ENCODE results near the gene SLC27A5. TPM values are rescaled to one million over a fixed set of nuclear protein-coding genes. Genes with fewer than 3 reads are reported as not detected.

The SLC27A5 gene
- total and polyA plus RNA-seq, 2 of the 13 experiments (the other 11 are each of a cell fraction or from before 2014, with no cell fraction given), result 30.3 to 40.2 TPM

GRCh38 chr19:58466089-58466759 lies 45.6 kb downstream of the SLC27A5 start (continued):
- TF ChIP-seq ZBED4 (CRISPR knock-in tag; IDR thresholded peaks at IDR 0.05; ENCODE audit: borderline replicate concordance) (no peak), BRD4 (CRISPR knock-in tag; IDR thresholded peaks at IDR 0.05) (no peak), BCL3 (CRISPR knock-in tag; IDR thresholded peaks at IDR 0.05) (no peak), TIGD3 (CRISPR knock-in tag; IDR thresholded peaks at IDR 0.05; ENCODE audit: borderline replicate concordance) (no peak), POGZ (CRISPR knock-in tag; IDR thresholded peaks at IDR 0.05) (peak; percentile 27; the same call in 1 of the 2 replicates), ZNF550 (CRISPR knock-in tag; IDR thresholded peaks at IDR 0.05; ENCODE audit: borderline replicate concordance) (no peak), NR1H2 (CRISPR knock-in tag; IDR thresholded peaks at IDR 0.05; ENCODE audit: borderline replicate concordance, low read depth) (no peak), SIN3B (IDR thresholded peaks at IDR 0.05; ENCODE audit: low read length) (no peak), PAWR (CRISPR knock-in tag; IDR thresholded peaks at IDR 0.05; ENCODE audit: borderline replicate concordance) (no peak), TBL1XR1 (IDR thresholded peaks at IDR 0.05; ENCODE audit: borderline replicate concordance, low read length, partially characterized antibody) (no peak), ZNF768 (CRISPR knock-in tag; IDR thresholded peaks at IDR 0.05) (peak; percentile 98), SMAD3 (CRISPR knock-in tag; IDR thresholded peaks at IDR 0.05) (no peak), ZNF460 (CRISPR knock-in tag; IDR thresholded peaks at IDR 0.05; ENCODE audit: borderline replicate concordance) (no peak), KDM1A (CRISPR knock-in tag; IDR thresholded peaks at IDR 0.05) (peak; percentile 66; the same call in 1 of the 2 replicates), MZF1 (CRISPR knock-in tag; IDR thresholded peaks at IDR 0.05; ENCODE audit: borderline replicate concordance) (no peak), TSC22D2 (CRISPR knock-in tag; IDR thresholded peaks at IDR 0.05; ENCODE audit: borderline replicate concordance) (no peak), RARG (CRISPR knock-in tag; IDR thresholded peaks at IDR 0.05; ENCODE audit: low read depth) (no peak), KLF9 (CRISPR knock-in tag; IDR thresholded peaks at IDR 0.05; ENCODE audit: low read depth) (no peak), MED13 (CRISPR knock-in tag; IDR thresholded peaks at IDR 0.05) (no peak), GZF1 (CRISPR knock-in tag; IDR thresholded peaks at IDR 0.05) (no peak), ZNF691 (CRISPR knock-in tag; IDR thresholded peaks at IDR 0.05; ENCODE audit: borderline replicate concordance, low read depth) (no peak)

All from HepG2 (cell line).